ENCODE data around the gene SHE. TPM values are rescaled to one million over a fixed set of nuclear protein-coding genes. Genes with fewer than 3 reads are reported as not detected.

The SHE gene
- total and polyA plus RNA-seq, 10 of the 15 experiments (the other 5 are each of a cell fraction or from before 2014, with no cell fraction given): under 0.01 to 0.05 (median 0.03) TPM; not detected in 3

DNA sequence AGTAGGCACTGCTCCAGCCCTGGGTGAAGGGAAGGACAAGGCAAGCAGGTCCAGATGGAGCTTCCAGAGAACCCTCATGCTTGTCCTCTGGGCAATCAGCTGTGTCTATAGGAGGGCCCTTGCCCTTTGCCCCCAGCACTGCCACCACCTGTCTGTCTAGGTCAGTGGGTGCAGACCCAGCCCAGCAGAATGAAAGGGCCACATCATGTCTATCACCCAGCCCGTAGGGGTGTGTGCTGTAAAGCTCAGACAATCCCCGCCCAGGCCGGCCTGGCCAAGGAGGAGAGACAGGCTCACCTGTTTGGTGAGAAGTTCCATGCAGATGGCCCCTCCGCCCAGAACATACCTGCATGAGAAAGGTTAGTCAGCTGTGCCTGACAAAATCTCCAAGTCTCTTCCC lies 49.3 kb upstream of the SHE start:
- peaks cover 6% of the 10 kb centered on the region; the same call in 1 of the 2 replicates for H4K20me1 ChIP-seq (ENCODE audit: control insufficient read depth, insufficient read depth)
- ChIA-PET RAD21 (ENCODE audit: unreplicated experiment) (interaction anchor here (7.0 kb wide), 1 partner anchor 69 kb away, joined by 189 read pairs; no protein-coding TSS in a partner anchor), POLR2A (no interaction called here), SMC1A (ENCODE audit: uncharacterized antibody, unreplicated experiment) (interaction anchor here (0.9 to 6.9 kb wide), 3 partner anchors 70 to 84 kb away, joined by 3 to 151 read pairs (median 20); no protein-coding TSS in a partner anchor), CTCF (interaction anchor here (1.4 kb wide), 1 partner anchor 17 kb away, joined by 3 read pairs; no protein-coding TSS in a partner anchor)
- BruUV-seq (replicated peaks): no TSS peak
- 99% methylated on average over 4 of the region's 4 CpGs for WGBS (ENCODE audit: insufficient coverage, insufficient replicate concordance, low lambda C conversion rate, missing lambda C conversion rate)
- no peaks in the 10 kb centered on the region for H3K9me3 ChIP-seq (replicated peaks; ENCODE audit: control insufficient read depth, insufficient read depth, low read length)
- DNase-seq (ENCODE audit: low read depth, low spot score) (no peak), FAIRE-seq (no peak), ATAC-seq (no peak)
- H3K36me3 ChIP-seq (ENCODE audit: control insufficient read depth in 2 of 2, insufficient read depth in 2 of 2, low read length in 1 of 2): peaks cover 34 to 53% of the 10 kb centered on the region in 2 experiments
- H3K27ac ChIP-seq (ENCODE audit: control insufficient read depth, insufficient read depth): no peak overlapping the region
- H3K9ac ChIP-seq (ENCODE audit: control insufficient read depth, insufficient read depth, low read length): no peak overlapping the region
- in situ Hi-C loops (cut with MboI) (loop anchor here (5.0 kb wide), 1 partner anchor 64 kb away; no protein-coding TSS in a partner anchor), intact Hi-C loops (cut with micrococcal nuclease; ENCODE audit: unreplicated experiment) (no loop called here)
- TF ChIP-seq RAD51 (IDR thresholded peaks at IDR 0.05): no peak
- no peak for TF ChIP-seq RELA (IDR thresholded peaks at IDR 0.05; ENCODE audit: borderline replicate concordance, partially characterized antibody)
- TF ChIP-seq JUNB (IDR thresholded peaks at IDR 0.05): no peak
- no peak for TF ChIP-seq CHD1 (IDR thresholded peaks at IDR 0.05; ENCODE audit: low read depth, low read length)
- TF ChIP-seq, protein P1, sequence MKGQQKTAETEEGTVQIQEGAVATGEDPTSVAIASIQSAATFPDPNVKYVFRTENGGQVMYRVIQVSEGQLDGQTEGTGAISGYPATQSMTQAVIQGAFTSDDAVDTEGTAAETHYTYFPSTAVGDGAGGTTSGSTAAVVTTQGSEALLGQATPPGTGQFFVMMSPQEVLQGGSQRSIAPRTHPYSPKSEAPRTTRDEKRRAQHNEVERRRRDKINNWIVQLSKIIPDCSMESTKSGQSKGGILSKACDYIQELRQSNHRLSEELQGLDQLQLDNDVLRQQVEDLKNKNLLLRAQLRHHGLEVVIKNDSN (IDR thresholded peaks at IDR 0.05; ENCODE audit: borderline replicate concordance, extremely low read length, insufficient read depth, low read depth, low read length): no peak
- no peak for TF ChIP-seq EZH2 (IDR thresholded peaks at IDR 0.05; ENCODE audit: borderline replicate concordance, control insufficient read depth, low read depth, low read length)
- TF ChIP-seq, protein P2, sequence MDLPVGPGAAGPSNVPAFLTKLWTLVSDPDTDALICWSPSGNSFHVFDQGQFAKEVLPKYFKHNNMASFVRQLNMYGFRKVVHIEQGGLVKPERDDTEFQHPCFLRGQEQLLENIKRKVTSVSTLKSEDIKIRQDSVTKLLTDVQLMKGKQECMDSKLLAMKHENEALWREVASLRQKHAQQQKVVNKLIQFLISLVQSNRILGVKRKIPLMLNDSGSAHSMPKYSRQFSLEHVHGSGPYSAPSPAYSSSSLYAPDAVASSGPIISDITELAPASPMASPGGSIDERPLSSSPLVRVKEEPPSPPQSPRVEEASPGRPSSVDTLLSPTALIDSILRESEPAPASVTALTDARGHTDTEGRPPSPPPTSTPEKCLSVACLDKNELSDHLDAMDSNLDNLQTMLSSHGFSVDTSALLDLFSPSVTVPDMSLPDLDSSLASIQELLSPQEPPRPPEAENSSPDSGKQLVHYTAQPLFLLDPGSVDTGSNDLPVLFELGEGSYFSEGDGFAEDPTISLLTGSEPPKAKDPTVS (IDR thresholded peaks at IDR 0.05; ENCODE audit: low read depth, low read length): no peak
- TF ChIP-seq, protein P3, sequence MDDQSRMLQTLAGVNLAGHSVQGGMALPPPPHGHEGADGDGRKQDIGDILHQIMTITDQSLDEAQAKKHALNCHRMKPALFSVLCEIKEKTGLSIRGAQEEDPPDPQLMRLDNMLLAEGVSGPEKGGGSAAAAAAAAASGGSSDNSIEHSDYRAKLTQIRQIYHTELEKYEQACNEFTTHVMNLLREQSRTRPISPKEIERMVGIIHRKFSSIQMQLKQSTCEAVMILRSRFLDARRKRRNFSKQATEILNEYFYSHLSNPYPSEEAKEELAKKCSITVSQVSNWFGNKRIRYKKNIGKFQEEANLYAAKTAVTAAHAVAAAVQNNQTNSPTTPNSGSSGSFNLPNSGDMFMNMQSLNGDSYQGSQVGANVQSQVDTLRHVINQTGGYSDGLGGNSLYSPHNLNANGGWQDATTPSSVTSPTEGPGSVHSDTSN (IDR thresholded peaks at IDR 0.05; ENCODE audit: insufficient replicate concordance, low read depth, low read length): no peak
- TF ChIP-seq JUND (IDR thresholded peaks at IDR 0.05; ENCODE audit: low read depth, low read length): no peak
- no peak for TF ChIP-seq TARDBP (IDR thresholded peaks at IDR 0.05; ENCODE audit: borderline replicate concordance)
- TF ChIP-seq, protein P4, sequence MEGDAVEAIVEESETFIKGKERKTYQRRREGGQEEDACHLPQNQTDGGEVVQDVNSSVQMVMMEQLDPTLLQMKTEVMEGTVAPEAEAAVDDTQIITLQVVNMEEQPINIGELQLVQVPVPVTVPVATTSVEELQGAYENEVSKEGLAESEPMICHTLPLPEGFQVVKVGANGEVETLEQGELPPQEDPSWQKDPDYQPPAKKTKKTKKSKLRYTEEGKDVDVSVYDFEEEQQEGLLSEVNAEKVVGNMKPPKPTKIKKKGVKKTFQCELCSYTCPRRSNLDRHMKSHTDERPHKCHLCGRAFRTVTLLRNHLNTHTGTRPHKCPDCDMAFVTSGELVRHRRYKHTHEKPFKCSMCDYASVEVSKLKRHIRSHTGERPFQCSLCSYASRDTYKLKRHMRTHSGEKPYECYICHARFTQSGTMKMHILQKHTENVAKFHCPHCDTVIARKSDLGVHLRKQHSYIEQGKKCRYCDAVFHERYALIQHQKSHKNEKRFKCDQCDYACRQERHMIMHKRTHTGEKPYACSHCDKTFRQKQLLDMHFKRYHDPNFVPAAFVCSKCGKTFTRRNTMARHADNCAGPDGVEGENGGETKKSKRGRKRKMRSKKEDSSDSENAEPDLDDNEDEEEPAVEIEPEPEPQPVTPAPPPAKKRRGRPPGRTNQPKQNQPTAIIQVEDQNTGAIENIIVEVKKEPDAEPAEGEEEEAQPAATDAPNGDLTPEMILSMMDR (IDR thresholded peaks at IDR 0.05 in 2 of 3, conservative IDR thresholded peaks at IDR 0.05 in 1 of 3; ENCODE audit: control insufficient read depth in 2 of 3, extremely low read depth in 1 of 3, insufficient read depth in 1 of 3, low read depth in 3 of 3, low read length in 3 of 3): no peak
- no peak for TF ChIP-seq SMAD5 (IDR thresholded peaks at IDR 0.05; ENCODE audit: low read depth)
- TF ChIP-seq ZNF384 (IDR thresholded peaks at IDR 0.05; ENCODE audit: borderline replicate concordance, low read depth, low read length): no peak
- no peak for TF ChIP-seq KDM1A (IDR thresholded peaks at IDR 0.05; ENCODE audit: borderline replicate concordance)
- TF ChIP-seq IKZF2 (IDR thresholded peaks at IDR 0.05): no peak
- no peak overlapping the region for H3K4me3 ChIP-seq
- H3K79me2 ChIP-seq (ENCODE audit: control insufficient read depth, insufficient read depth, low read length): peaks cover 12% of the 10 kb centered on the region
- H2AFZ ChIP-seq (ENCODE audit: control insufficient read depth, low read depth, low read length): no peak overlapping the region
- H3K4me2 ChIP-seq (ENCODE audit: control insufficient read depth, insufficient read depth): no peak overlapping the region
- H3K4me1 ChIP-seq (ENCODE audit: control insufficient read depth, insufficient read depth, low read length): peaks cover 17% of the 10 kb centered on the region
- H3K27me3 ChIP-seq (replicated peaks in 1 of 2; ENCODE audit: control insufficient read depth in 2 of 2, insufficient read depth in 2 of 2, low read length in 1 of 2): no peaks in the 10 kb centered on the region

Data from GM12878 (cell line).